Spleen (tissue), 7 donors: ENCODE data around the gene PRR20A.
"Not testable (repeated sequence)": the region's sequence is repeated elsewhere in the genome, so short reads cannot be mapped to it uniquely, and the experiment has no call there.

Experiments used
- CTCF ChIP-seq, 11 experiments: fragments of 200-600 bp in 7 of 11; fragments of 450-650 bp in 4 of 11; sonication (generic) in 4 of 11; IDR thresholded peaks in 8 of 11; conservative IDR thresholded peaks in 3 of 11; 1 replicate in 7 of 11; 2 replicates in 4 of 11; pipeline versions ENCODE4 v1.4.0 to v1.8.0; 2016 to 2021; ENCODE audit warnings: antibody characterized with exemption in 11 of 11, inconsistent platforms in 4 of 11, mild to moderate bottlenecking in 1 of 11
- POLR2A ChIP-seq, 3 donors: fragments of 450-650 bp; IDR thresholded peaks; one replicate each; pipeline ENCODE4 v1.5.1; 2017; ENCODE audit warnings: antibody characterized with exemption in 3 of 3, mild to moderate bottlenecking in 1 of 3
- donor health status: DM: no; HTN: no; CAD: no; lungs with moderate emphysema.
- donor health status: DM: no; HTN: no; CAD: no.
- donor health status: DM: no; HTN: no; CAD: no.

GRCh38 chr13:57139781-57140180 is 937 bp upstream of the PRR20A start:
- TF ChIP-seq CTCF (IDR thresholded peaks at IDR 0.05 in 8 of 11, conservative IDR thresholded peaks at IDR 0.05 in 3 of 11); POLR2A (IDR thresholded peaks at IDR 0.05): not testable (repeated sequence)
